HEK293T (cell line): ENCODE data around the gene SDR42E2.
"Not testable (repeated sequence)": the region's sequence is repeated elsewhere in the genome, so short reads cannot be mapped to it uniquely, and the experiment has no call there.

Experiments used
- ARNT ChIP-seq: fragments of 450-650 bp; IDR thresholded peaks from 2 replicates; pipeline ENCODE4 v1.6.1; 2017; ENCODE audit warnings: mild to moderate bottlenecking
- BHLHE40 ChIP-seq: fragments of 450-650 bp; IDR thresholded peaks from 2 replicates; pipeline ENCODE4 v1.6.1; 2016; ENCODE audit warnings: mild to moderate bottlenecking, moderate library complexity, borderline replicate concordance
- ELF4 ChIP-seq: fragments of 450-650 bp; IDR thresholded peaks from 2 replicates; pipeline ENCODE4 v1.6.1; 2017; ENCODE audit warnings: antibody characterized with exemption
- FOXA1 ChIP-seq: fragments of 450-650 bp; IDR thresholded peaks from 2 replicates; pipeline ENCODE4 v1.6.1; 2016; ENCODE audit warnings: mild to moderate bottlenecking
- FOXK2 ChIP-seq: fragments of 450-650 bp; IDR thresholded peaks from 2 replicates; pipeline ENCODE4 v1.6.1; 2016; ENCODE audit warnings: mild to moderate bottlenecking
- FOXM1 ChIP-seq: fragments of 450-650 bp; IDR thresholded peaks from 2 replicates; pipeline ENCODE4 v1.6.1; 2017; ENCODE audit warnings: mild to moderate bottlenecking, borderline replicate concordance
- HDGF ChIP-seq: fragments of 450-650 bp; IDR thresholded peaks from 2 replicates; pipeline ENCODE4 v1.6.1; 2017; ENCODE audit warnings: antibody characterized with exemption, borderline replicate concordance
- LEF1 ChIP-seq: fragments of 450-650 bp; IDR thresholded peaks from 2 replicates; pipeline ENCODE4 v1.6.1; 2017; ENCODE audit warnings: mild to moderate bottlenecking, borderline replicate concordance
- NFRKB ChIP-seq: fragments of 450-650 bp; IDR thresholded peaks from 2 replicates; pipeline ENCODE4 v1.6.1; 2016; ENCODE audit warnings: mild to moderate bottlenecking, moderate library complexity
- SP1 ChIP-seq: fragments of 450-650 bp; IDR thresholded peaks from 2 replicates; pipeline ENCODE4 v1.6.1; 2017
- SUZ12 ChIP-seq: fragments of 450-650 bp; IDR thresholded peaks from 2 replicates; pipeline ENCODE4 v1.6.1; 2016; ENCODE audit warnings: mild to moderate bottlenecking
- TARDBP ChIP-seq: fragments of 450-650 bp; IDR thresholded peaks from 2 replicates; pipeline ENCODE4 v1.6.1; 2016
- ZNF384 ChIP-seq: fragments of 450-650 bp; IDR thresholded peaks from 2 replicates; pipeline ENCODE4 v1.6.1; 2016
- TF ChIP-seq, protein P1 (sequence below): fragments of 450-650 bp; IDR thresholded peaks from 2 replicates; pipeline ENCODE4 v1.6.1; 2016

DNA sequence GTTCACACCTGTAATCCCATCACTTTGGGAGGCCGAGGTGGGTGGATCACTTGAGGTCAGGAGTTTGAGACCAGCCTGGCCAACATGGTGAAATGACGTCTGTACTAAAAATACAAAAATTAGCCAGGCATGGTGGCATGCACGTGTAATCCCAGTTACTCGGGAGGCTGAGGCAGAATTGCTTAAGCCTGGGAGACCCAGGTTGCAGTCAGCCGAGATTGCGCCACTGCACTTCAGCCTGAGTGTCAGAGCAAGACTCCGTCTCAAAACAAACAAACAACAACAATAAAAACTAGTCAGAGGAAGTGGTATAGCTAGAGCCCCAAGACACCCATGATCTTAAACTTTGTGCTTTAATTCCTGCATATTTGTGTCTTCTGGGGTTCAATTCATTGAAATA, 9.2 kb upstream of the SDR42E2 start:
- TF ChIP-seq NFRKB, ZNF384, LEF1, HDGF, BHLHE40, SP1, TARDBP, FOXK2, FOXA1, ELF4, ARNT, SUZ12, FOXM1: not testable (repeated sequence)
- TF ChIP-seq, protein P1, sequence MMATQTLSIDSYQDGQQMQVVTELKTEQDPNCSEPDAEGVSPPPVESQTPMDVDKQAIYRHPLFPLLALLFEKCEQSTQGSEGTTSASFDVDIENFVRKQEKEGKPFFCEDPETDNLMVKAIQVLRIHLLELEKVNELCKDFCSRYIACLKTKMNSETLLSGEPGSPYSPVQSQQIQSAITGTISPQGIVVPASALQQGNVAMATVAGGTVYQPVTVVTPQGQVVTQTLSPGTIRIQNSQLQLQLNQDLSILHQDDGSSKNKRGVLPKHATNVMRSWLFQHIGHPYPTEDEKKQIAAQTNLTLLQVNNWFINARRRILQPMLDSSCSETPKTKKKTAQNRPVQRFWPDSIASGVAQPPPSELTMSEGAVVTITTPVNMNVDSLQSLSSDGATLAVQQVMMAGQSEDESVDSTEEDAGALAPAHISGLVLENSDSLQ = not testable (repeated sequence)
